Measurements from ENCODE around the gene MRPL52.
"Not testable (repeated sequence)": the region's sequence is repeated elsewhere in the genome, so short reads cannot be mapped to it uniquely, and the experiment has no call there.

MRPL52 gene

DNA sequence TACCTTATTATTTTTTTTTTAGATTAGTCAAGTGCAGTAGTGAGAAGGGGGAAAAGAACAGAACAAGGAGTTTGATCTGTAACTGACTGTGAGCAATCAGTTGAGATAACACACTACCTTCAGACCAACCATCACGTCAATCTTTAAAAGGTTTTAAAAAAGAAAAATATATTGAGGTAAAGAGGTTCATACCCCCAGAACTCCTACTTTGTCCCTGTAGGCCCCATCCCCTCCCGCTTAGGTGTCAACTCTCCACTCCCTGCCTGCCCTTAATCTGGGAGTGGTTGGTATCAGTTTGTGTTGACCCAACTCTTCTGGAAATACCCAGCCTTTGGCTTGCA, 22.9 kb downstream of the MRPL52 start:
- Mint-ChIP-seq H3K9me3 (no peaks in the 10 kb centered on the region), H3K4me3 (no peak overlapping the region), H3K36me3 (no peaks in the 10 kb centered on the region), H3K27me3 (no peaks in the 10 kb centered on the region), H3K4me1 (peaks cover 22% of the 10 kb centered on the region), H3K27ac (peak overlapping the region; percentile 65)
- ATAC-seq = no peak

DNA sequence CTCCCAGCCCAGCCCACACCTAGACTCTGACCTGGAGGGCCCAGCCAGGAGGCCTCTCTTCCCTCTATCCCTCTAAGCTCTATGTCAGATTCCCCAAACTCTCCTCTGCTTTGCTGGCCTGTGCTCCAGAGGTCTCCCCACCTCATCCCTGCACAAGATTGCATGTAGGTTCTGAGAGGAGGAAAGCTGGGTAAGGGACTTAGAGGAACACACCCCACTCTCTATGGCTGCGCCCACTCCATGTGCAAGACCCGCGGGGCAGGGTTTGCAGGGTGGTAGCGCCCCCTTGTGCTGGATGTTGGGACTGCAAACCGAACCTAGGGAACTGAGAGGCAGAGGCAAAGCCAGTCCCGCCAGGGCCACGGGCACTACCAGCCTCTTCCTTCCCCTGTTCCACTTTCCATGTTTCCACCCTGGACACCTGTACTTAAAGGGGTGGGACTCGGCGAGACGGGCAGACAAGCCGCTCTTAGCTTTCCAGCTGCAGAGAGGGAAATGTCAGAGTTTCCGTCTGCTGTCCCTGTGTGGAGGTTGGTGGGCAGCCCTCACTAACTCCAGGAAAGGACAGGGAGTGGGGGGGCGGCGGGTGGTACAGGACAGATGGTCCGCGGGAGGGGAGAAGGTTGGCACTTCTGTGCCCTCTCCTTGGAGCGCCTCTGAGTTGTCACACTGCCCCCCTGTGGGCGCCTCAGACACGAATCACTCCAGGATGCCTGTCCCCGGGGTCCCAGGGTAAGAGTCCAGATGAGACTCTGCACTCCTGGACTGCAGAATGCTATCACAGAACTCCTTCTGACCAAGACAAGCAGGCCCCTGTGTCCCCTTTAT, 23.5 kb downstream of the MRPL52 start:
- H3K4me1 Mint-ChIP-seq = peaks cover 17% of the 10 kb centered on the region
- H3K36me3 Mint-ChIP-seq = no peaks in the 10 kb centered on the region
- peak; percentile 95 for ATAC-seq
- peak overlapping the region; percentile 76 for H3K4me3 Mint-ChIP-seq
- no peaks in the 10 kb centered on the region for H3K27me3 Mint-ChIP-seq
- peak overlapping the region; percentile 65 for H3K27ac Mint-ChIP-seq
- H3K9me3 Mint-ChIP-seq = no peaks in the 10 kb centered on the region

- not testable (repeated sequence) for H3K4me1 Mint-ChIP-seq, H3K9me3 Mint-ChIP-seq, H3K27ac Mint-ChIP-seq, ATAC-seq, H3K36me3 Mint-ChIP-seq, H3K27me3 Mint-ChIP-seq, H3K4me3 Mint-ChIP-seq
Observed at GRCh38 chr14:22854296-22854695, 24.6 kb downstream of the MRPL52 start.

- no peak for ATAC-seq
- no peaks in the 10 kb centered on the region for H3K9me3 Mint-ChIP-seq
- H3K4me1 Mint-ChIP-seq = peaks cover 10% of the 10 kb centered on the region
- no peaks in the 10 kb centered on the region for H3K36me3 Mint-ChIP-seq
- no peaks in the 10 kb centered on the region for H3K27me3 Mint-ChIP-seq
- H3K4me3 Mint-ChIP-seq = no peak overlapping the region
- H3K27ac Mint-ChIP-seq = no peak overlapping the region
Observed at GRCh38 chr14:22854963-22855724, 25.5 kb downstream of the MRPL52 start.

GRCh38 chr14:22856428-22856827, 26.7 kb downstream of the MRPL52 start:
- ATAC-seq = no peak
- no peaks in the 10 kb centered on the region for H3K36me3 Mint-ChIP-seq
- H3K9me3 Mint-ChIP-seq = no peaks in the 10 kb centered on the region

DNA sequence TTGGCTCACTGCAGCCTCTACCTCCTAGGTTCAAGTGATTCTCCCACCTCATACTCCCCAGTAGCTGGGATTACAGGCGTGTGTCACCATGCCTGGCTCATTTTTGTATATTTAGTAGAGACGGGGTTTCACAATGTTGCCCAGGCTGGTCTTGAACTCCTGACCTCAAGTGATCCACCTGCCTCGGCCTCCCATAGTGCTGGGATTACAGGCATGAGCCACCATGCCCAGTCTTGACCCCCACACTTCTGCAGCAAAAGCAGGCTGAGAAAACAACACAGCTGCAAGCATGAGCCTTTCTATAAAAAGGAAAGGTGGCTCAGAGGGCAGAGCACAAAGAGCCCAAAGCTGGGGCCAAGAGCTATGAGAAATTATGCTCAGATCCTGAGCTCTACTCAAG, 30.7 kb downstream of the MRPL52 start:
- H3K27ac Mint-ChIP-seq, H3K27me3 Mint-ChIP-seq: not testable (repeated sequence)

More at GRCh38 chr14:22856428-22856827, 26.7 kb downstream of the MRPL52 start:
- Mint-ChIP-seq H3K4me1 (peaks cover 10% of the 10 kb centered on the region), H3K4me3 (no peak overlapping the region), H3K27ac (no peak overlapping the region), H3K27me3 (no peaks in the 10 kb centered on the region)

DNA sequence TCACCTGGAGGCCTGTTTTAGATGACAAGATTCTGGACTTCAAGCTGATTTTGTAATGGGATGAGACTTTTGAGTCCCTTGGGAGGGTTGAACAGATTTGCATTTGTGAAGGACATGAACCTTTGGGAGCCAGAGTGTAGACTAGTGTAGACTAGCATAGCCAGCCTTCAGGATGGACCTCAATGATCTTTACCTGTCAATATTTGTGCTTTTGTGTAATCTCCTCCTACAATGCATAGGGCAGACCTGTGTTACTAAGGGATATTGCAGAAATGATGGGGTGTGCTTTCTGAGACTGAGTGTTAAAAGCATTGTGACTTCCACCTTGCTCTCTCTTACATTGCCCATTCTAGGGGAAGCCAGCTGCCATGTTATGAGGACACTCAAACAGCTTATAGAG, 32.0 kb downstream of the MRPL52 start:
- Mint-ChIP-seq H3K4me3 (no peak overlapping the region), H3K27ac (no peak overlapping the region)
- no peak for ATAC-seq

More for the DNA sequence above, 30.7 kb downstream of the MRPL52 start:
- H3K9me3 Mint-ChIP-seq, H3K36me3 Mint-ChIP-seq, H3K4me1 Mint-ChIP-seq, ATAC-seq, H3K4me3 Mint-ChIP-seq: not testable (repeated sequence)

GRCh38 chr14:22864979-22865378, 35.3 kb downstream of the MRPL52 start:
- Mint-ChIP-seq H3K36me3 (no peaks in the 10 kb centered on the region), H3K27me3 (no peaks in the 10 kb centered on the region), H3K27ac (no peak overlapping the region), H3K9me3 (no peaks in the 10 kb centered on the region), H3K4me1 (peaks cover 7% of the 10 kb centered on the region), H3K4me3 (no peak overlapping the region)
- ATAC-seq = no peak

More for the DNA sequence above, 32.0 kb downstream of the MRPL52 start:
- no peaks in the 10 kb centered on the region for H3K27me3 Mint-ChIP-seq
- H3K36me3 Mint-ChIP-seq = no peaks in the 10 kb centered on the region
- peaks cover 4% of the 10 kb centered on the region for H3K4me1 Mint-ChIP-seq
- no peaks in the 10 kb centered on the region for H3K9me3 Mint-ChIP-seq

DNA sequence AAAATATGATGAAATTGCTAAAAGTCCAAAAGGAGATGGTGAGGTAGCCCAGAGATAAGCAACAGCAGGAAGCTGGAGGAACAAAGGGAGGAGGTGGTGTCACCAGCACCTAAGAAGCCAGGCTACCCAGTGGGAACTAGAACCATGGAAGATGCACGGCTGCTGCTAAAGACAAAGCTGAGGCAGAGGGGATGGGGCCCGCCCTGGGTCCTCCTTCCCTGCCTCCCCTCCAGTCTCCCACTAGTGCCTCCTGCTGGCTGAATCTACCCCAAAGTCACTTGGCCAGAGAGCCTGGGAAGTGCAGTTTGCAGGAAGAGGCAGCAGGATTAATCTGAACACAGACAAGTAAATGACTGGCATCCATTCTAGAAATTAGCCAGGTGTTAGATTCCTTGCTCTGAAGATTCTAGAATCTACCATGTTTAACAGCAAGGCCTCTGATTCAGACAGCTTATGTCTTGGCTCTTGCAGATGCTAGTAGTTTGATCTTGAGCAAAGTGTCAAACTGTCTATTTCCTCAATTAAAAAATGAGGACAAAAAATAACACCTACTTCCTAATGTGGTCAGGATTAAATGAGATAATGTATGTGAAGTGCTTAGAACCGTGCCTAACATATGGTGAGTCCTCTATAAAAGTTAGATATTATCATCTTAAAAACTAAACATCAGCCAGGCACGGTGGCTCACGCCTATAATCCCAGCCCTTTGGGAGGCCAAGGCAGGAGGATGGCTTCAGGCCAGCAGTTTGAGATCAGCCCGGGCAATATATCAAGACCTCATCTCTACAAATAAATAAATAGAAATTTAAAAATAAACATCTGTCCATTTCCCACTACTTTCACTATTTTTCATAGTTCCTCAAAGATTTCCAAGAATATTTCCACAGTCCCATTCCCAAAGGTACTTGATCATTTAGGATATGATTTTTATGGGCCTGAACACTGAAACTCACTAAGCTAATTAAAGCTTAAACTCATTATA, 36.0 kb downstream of the MRPL52 start:
- H3K4me3 Mint-ChIP-seq = no peak overlapping the region
- no peaks in the 10 kb centered on the region for H3K9me3 Mint-ChIP-seq
- ATAC-seq = no peak
- H3K36me3 Mint-ChIP-seq = no peaks in the 10 kb centered on the region
- peaks cover 10% of the 10 kb centered on the region for H3K4me1 Mint-ChIP-seq
- H3K27ac Mint-ChIP-seq = peak overlapping the region; percentile 51
- no peaks in the 10 kb centered on the region for H3K27me3 Mint-ChIP-seq

DNA sequence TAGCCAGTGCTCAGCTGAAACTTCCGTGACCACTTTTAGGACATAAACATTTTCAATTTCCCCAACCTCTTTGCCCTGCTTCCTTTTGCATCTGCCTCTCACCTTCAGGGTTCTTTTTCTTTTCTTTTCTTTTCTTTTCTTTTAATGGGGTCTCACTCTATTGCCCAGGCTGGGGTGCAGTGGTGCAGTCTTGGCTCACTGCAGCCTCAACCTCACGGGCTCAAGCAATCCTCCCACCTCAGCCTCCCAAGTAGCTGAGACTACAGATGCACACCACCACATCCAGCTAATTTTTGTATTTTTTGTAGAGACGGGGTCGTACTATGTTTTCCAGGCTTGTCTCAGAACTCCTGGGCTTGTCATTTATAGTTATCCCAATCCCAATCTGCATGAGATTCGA, 37.2 kb downstream of the MRPL52 start:
- Mint-ChIP-seq H3K9me3 (no peaks in the 10 kb centered on the region), H3K27me3 (no peaks in the 10 kb centered on the region), H3K36me3 (no peaks in the 10 kb centered on the region), H3K4me1 (peaks cover 17% of the 10 kb centered on the region), H3K4me3 (no peak overlapping the region), H3K27ac (peak overlapping the region; percentile 51)
- ATAC-seq = no peak

GRCh38 chr14:22870811-22871223, 41.1 kb downstream of the MRPL52 start:
- ATAC-seq = peak; percentile 75
- H3K27me3 Mint-ChIP-seq = no peaks in the 10 kb centered on the region
- H3K36me3 Mint-ChIP-seq = peaks cover 20% of the 10 kb centered on the region
- H3K27ac Mint-ChIP-seq = peak overlapping the region; percentile 95
- H3K9me3 Mint-ChIP-seq = no peaks in the 10 kb centered on the region
- H3K4me1 Mint-ChIP-seq = peaks cover 47% of the 10 kb centered on the region
- peak overlapping the region; percentile 79 for H3K4me3 Mint-ChIP-seq

GRCh38 chr14:22871224-22872032, 41.7 kb downstream of the MRPL52 start, which contains the start of gene LRP10:
TSS of gene LRP10 (plus strand) at chr14:22871740. CDS start at chr14:22872304, 564 bp downstream.
- peak within 1 kb of the TSS; percentile 95 for H3K27ac Mint-ChIP-seq
- ATAC-seq = peak; percentile 94
- no peaks in the 10 kb centered on the region for H3K9me3 Mint-ChIP-seq
- no peaks in the 10 kb centered on the region for H3K27me3 Mint-ChIP-seq
- peak within 1 kb of the TSS; percentile 79 for H3K4me3 Mint-ChIP-seq
- H3K4me1 Mint-ChIP-seq = peaks cover 50% of the 10 kb centered on the region
- peaks cover 25% of the 10 kb centered on the region for H3K36me3 Mint-ChIP-seq

DNA sequence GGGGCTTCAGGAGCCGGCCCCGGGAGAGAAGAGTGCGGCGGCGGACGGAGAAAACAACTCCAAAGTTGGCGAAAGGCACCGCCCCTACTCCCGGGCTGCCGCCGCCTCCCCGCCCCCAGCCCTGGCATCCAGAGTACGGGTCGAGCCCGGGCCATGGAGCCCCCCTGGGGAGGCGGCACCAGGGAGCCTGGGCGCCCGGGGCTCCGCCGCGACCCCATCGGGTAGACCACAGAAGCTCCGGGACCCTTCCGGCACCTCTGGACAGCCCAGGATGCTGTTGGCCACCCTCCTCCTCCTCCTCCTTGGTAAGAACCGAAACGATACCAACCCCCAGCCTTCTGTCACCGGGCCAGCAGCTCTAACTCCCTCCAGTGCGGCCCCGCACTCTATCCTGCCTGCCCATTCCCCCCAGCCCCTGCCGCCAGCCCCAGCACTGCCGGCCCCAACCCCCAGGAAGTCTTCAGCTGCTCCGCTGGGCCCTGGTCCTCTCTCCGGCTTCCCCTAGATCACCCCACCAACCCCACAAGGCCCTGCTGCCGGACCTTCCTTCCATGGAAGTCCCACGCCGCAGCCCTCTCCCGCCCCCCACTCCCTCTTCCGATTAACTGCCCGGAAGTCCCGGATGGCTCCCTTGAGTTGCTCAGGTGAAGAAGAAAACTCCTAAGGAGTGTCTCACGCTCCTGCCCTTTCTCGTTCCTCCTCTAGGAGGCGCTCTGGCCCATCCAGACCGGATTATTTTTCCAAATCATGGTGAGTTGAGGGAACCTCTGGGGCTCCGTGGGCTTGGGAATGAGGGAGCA, 42.5 kb downstream of the MRPL52 start:
- Mint-ChIP-seq H3K4me3 (peak overlapping the region; percentile 79), H3K27me3 (no peaks in the 10 kb centered on the region), H3K9me3 (no peaks in the 10 kb centered on the region), H3K4me1 (peaks cover 44% of the 10 kb centered on the region), H3K36me3 (peaks cover 30% of the 10 kb centered on the region), H3K27ac (peak overlapping the region; percentile 95)
- ATAC-seq = peak; percentile 61
